Keratinocyte (primary cell): ENCODE measurements around the gene CD72.

Experiments
- CTCF ChIP-seq, 3 experiments: IDR thresholded peaks in 1 of 3; conservative IDR thresholded peaks in 1 of 3; optimal IDR thresholded peaks in 1 of 3; 2 replicates in 2 of 3; 3 replicates in 1 of 3; pipeline versions ENCODE3 to v1.5.1; 2011; ENCODE audit warnings: low read length in 3 of 3, mild to moderate bottlenecking in 3 of 3, moderate library complexity in 2 of 3, control low read depth in 1 of 3, inconsistent platforms in 1 of 3; ENCODE audit not compliant: insufficient read depth in 2 of 3; ENCODE audit errors: extremely low read depth in 1 of 3
- EZH2 ChIP-seq: IDR thresholded peaks from one replicate; pipeline ENCODE4 v1.6.1; 2012; ENCODE audit warnings: inconsistent platforms, mild to moderate bottlenecking, low read length, moderate library complexity

GRCh38 chr9:35667939-35668338 lies 49.7 kb upstream of the CD72 start:
- TF ChIP-seq EZH2 (no peak), CTCF (optimal IDR thresholded peaks at IDR 0.05 in 1 of 3, IDR thresholded peaks at IDR 0.05 in 1 of 3, conservative IDR thresholded peaks at IDR 0.05 in 1 of 3; ENCODE audit: extremely low read depth in 1 of 3, insufficient read depth in 2 of 3, low read length in 3 of 3) (no peak)
